Measurements from ENCODE around the gene PRR16.

DNA sequence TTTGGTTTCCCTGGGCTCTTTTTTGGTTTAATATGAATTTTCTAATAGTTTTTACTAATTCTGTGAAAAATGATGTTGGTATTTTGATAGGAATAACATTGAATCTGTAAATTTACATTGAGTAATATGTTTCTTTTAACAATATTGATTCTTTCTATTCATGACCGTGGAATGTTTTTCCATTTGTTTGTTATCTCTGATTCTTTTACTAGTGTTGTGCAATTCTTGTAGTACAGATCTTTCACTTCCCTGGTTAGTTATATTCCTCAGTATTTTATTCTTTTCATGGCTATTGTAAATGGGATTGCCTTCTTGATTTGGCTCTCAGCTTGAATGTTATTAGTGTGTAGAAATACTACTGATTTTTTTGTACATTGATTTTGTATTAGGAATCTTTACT lies 137.9 kb downstream of the PRR16 start:
- TF ChIP-seq, protein P1, sequence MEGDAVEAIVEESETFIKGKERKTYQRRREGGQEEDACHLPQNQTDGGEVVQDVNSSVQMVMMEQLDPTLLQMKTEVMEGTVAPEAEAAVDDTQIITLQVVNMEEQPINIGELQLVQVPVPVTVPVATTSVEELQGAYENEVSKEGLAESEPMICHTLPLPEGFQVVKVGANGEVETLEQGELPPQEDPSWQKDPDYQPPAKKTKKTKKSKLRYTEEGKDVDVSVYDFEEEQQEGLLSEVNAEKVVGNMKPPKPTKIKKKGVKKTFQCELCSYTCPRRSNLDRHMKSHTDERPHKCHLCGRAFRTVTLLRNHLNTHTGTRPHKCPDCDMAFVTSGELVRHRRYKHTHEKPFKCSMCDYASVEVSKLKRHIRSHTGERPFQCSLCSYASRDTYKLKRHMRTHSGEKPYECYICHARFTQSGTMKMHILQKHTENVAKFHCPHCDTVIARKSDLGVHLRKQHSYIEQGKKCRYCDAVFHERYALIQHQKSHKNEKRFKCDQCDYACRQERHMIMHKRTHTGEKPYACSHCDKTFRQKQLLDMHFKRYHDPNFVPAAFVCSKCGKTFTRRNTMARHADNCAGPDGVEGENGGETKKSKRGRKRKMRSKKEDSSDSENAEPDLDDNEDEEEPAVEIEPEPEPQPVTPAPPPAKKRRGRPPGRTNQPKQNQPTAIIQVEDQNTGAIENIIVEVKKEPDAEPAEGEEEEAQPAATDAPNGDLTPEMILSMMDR (IDR thresholded peaks at IDR 0.05; ENCODE audit: low read depth, low read length), result no peak
- TF ChIP-seq POLR2A (IDR thresholded peaks at IDR 0.05; ENCODE audit: extremely low read depth, insufficient read length), result no peak
- TF ChIP-seq, protein P2, sequence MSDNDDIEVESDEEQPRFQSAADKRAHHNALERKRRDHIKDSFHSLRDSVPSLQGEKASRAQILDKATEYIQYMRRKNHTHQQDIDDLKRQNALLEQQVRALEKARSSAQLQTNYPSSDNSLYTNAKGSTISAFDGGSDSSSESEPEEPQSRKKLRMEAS (IDR thresholded peaks at IDR 0.05; ENCODE audit: low read depth, low read length), result no peak
